ENCODE data around the gene DDX4. TPM values are rescaled to one million over a fixed set of nuclear protein-coding genes. Genes with fewer than 3 reads are reported as not detected.

The DDX4 gene
- total RNA-seq, 4 donors from 2014 or later = not detected

GRCh38 chr5:55829956-55830355 lies 92.1 kb downstream of the DDX4 start:
- no peak overlapping the region for H3K4me3 ChIP-seq
- no peaks in the 10 kb centered on the region for H3K9me3 ChIP-seq
- no peaks in the 10 kb centered on the region for H3K4me1 ChIP-seq
- DNase-seq = no peak
- TF ChIP-seq POLR2A (IDR thresholded peaks at IDR 0.05) = no peak
- TF ChIP-seq CTCF (IDR thresholded peaks at IDR 0.05) = no peak
- H3K27ac ChIP-seq = no peak overlapping the region
- no peaks in the 10 kb centered on the region for H3K36me3 ChIP-seq
- WGBS, 2 donors = 80% methylated on average over 3 of the region's 3 CpGs
- peaks cover 0 to 16% (median 0%) of the 10 kb centered on the region in 4 donors for H3K27me3 ChIP-seq
- intact Hi-C loops (cut with DNase I) = no loop called here

GRCh38 chr5:55832446-55832845 lies 94.6 kb downstream of the DDX4 start:
- 89 to 91% methylated on average over 9 to 14 of the region's 17 CpGs for WGBS, 2 donors
- Histone ChIP-seq H3K27me3 (peaks cover 0 to 3% (median 0%) of the 10 kb centered on the region in 4 donors), H3K9me3 (no peaks in the 10 kb centered on the region), H3K4me1 (no peaks in the 10 kb centered on the region), H3K27ac (no peak overlapping the region), H3K4me3 (no peak overlapping the region), H3K36me3 (no peaks in the 10 kb centered on the region)
- TF ChIP-seq CTCF (IDR thresholded peaks at IDR 0.05) (no peak), POLR2A (IDR thresholded peaks at IDR 0.05) (no peak)
- DNase-seq = no peak
- intact Hi-C loops (cut with DNase I) = no loop called here

DNA sequence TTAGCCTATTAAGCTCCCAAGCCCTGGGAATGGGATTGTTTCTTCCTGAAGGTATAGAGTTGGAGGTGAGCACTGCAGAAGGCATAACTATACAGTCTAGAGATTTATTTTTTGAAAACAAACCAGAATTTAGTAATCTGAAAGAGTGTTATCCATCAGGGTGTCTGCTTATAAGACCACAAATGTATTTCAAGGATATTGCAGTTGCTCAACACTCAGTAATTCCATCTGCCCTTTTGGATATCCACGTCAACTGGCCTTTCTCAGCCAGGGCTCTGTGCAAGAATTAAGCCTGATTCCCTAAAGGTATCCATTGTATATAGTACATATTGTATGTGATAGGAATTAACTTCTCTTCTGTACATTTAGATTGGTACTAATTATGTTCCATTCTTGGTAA lies 98.3 kb downstream of the DDX4 start:
- intact Hi-C loops (cut with DNase I) = no loop called here
- H3K9me3 ChIP-seq = no peaks in the 10 kb centered on the region
- no peaks in the 10 kb centered on the region for H3K27me3 ChIP-seq
- no peak overlapping the region for H3K4me3 ChIP-seq
- no peaks in the 10 kb centered on the region for H3K4me1 ChIP-seq
- no peak for DNase-seq
- H3K36me3 ChIP-seq = no peaks in the 10 kb centered on the region
- 82 to 89% methylated on average over 1 of the region's 1 CpG for WGBS, 2 donors
- TF ChIP-seq POLR2A (IDR thresholded peaks at IDR 0.05) = no peak
- TF ChIP-seq CTCF (IDR thresholded peaks at IDR 0.05) = no peak
- no peak overlapping the region for H3K27ac ChIP-seq

DNA sequence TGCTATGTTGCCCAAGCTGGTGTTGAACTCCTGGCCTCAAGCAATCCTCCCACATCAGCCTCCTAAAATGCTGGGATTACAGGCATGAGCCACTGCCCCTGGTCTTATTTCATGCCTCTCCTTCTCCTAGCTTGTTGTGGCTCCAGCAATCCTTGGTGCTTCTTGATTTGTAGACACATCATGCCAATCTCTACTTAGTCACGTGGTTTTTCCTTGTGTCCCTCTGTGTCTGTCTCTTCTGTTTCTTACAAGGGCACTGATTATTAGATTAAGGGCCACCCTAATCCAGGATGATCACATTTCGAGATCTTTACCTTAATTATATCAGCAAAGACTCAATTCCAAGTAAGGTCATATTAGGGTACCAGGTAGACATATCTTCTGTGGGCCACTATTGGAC lies 104.1 kb downstream of the DDX4 start:
- Histone ChIP-seq H3K27ac (no peak overlapping the region), H3K4me1 (no peaks in the 10 kb centered on the region), H3K9me3 (no peaks in the 10 kb centered on the region), H3K27me3 (no peaks in the 10 kb centered on the region), H3K36me3 (no peaks in the 10 kb centered on the region), H3K4me3 (no peak overlapping the region)
- 68 to 73% methylated on average over 2 of the region's 2 CpGs for WGBS, 2 donors
- no peak for DNase-seq
- TF ChIP-seq CTCF (IDR thresholded peaks at IDR 0.05) (no peak), POLR2A (IDR thresholded peaks at IDR 0.05) (no peak)
- intact Hi-C loops (cut with DNase I) = no loop called here

GRCh38 chr5:55847837-55848236 lies 110.0 kb downstream of the DDX4 start:
- WGBS, 2 donors = 22 to 48% methylated on average over 1 of the region's 1 CpG
- no peak for DNase-seq
- intact Hi-C loops (cut with DNase I) = no loop called here

More at GRCh38 chr5:55847837-55848236, 110.0 kb downstream of the DDX4 start:
- Histone ChIP-seq H3K36me3 (no peaks in the 10 kb centered on the region), H3K27ac (no peak overlapping the region), H3K4me3 (no peak overlapping the region), H3K9me3 (no peaks in the 10 kb centered on the region), H3K4me1 (peaks cover 0 to 11% (median 0%) of the 10 kb centered on the region in 3 donors), H3K27me3 (no peaks in the 10 kb centered on the region)
- no peak for TF ChIP-seq POLR2A (IDR thresholded peaks at IDR 0.05)
- TF ChIP-seq CTCF (IDR thresholded peaks at IDR 0.05) = no peak

Data from esophagus squamous epithelium (tissue), 5 donors.